ENCODE results near the gene MOB3C.

GRCh38 chr1:46647611-46648010 lies 31.0 kb upstream of the MOB3C start:
- no peak for TF ChIP-seq POLR2AphosphoS5 (IDR thresholded peaks at IDR 0.05)
- no peak for TF ChIP-seq CTCF (IDR thresholded peaks at IDR 0.05)
- TF ChIP-seq POLR2A (IDR thresholded peaks at IDR 0.05) = no peak

Measured in breast epithelium (tissue), 3 donors.